ENCODE results near the gene SELENOH.

The SELENOH gene

DNA sequence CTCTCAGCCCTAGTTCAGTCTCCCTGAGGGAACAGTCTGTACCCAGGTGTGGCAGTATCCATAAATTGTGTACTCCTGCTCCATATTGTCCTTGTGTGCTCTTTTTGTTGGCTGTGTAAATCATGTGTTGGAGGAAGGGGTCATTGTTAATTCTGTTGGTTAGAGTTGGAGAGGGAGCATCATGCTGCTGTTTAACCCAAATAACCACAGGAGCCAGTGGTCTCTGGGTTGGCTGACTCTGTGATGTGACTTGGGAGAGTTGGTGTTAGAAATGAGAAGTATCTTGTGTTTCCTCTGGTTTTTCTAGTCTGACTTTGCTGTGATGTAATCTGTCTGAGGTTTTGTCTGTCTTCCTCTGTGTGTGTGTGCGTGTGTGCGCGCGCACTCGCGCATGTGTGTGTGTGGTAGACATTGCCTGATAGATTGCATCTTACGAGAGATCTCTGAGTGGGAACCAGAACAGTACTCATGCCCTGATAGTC, 50.8 kb downstream of the SELENOH start:
- TF ChIP-seq, protein P1, sequence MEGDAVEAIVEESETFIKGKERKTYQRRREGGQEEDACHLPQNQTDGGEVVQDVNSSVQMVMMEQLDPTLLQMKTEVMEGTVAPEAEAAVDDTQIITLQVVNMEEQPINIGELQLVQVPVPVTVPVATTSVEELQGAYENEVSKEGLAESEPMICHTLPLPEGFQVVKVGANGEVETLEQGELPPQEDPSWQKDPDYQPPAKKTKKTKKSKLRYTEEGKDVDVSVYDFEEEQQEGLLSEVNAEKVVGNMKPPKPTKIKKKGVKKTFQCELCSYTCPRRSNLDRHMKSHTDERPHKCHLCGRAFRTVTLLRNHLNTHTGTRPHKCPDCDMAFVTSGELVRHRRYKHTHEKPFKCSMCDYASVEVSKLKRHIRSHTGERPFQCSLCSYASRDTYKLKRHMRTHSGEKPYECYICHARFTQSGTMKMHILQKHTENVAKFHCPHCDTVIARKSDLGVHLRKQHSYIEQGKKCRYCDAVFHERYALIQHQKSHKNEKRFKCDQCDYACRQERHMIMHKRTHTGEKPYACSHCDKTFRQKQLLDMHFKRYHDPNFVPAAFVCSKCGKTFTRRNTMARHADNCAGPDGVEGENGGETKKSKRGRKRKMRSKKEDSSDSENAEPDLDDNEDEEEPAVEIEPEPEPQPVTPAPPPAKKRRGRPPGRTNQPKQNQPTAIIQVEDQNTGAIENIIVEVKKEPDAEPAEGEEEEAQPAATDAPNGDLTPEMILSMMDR (IDR thresholded peaks at IDR 0.05; ENCODE audit: control extremely low read depth, extremely low read depth, low read depth, missing control alignments), result no peak
- DNase-seq (ENCODE audit: extremely low spot score), result peak; percentile 82
- CTCF ChIA-PET, result interaction anchor here (1.1 to 2.0 kb wide), 5 partner anchors 9 to 41 kb away, joined by 3 to 6 read pairs (median 5); partner anchors contain the start of gene BTBD18
- POLR2A ChIA-PET, result no interaction called here

DNA sequence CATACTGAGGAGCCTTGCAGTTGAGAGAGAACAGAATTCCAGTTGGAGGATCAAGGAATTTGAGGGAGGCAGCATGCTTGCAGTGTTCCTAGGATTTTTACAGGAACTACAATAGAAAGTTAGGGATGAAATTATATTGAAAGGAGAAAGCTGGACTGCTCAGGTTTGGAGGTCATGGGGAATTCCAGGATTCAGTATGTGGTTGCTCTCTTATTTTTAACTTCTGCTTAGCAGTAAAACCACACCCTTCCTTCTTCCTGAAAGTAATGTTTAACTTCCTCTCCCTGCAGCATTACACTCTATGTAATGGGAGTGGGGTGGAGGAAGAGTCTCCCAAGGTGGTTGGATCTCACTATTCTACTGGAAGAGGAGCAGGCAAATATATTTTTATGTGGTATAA, 51.6 kb downstream of the SELENOH start:
- no peak for DNase-seq (ENCODE audit: extremely low spot score)
- POLR2A ChIA-PET, result no interaction called here
- TF ChIP-seq, protein P1 (IDR thresholded peaks at IDR 0.05; ENCODE audit: control extremely low read depth, extremely low read depth, low read depth, missing control alignments), result no peak
- CTCF ChIA-PET, result interaction anchor here (1.1 to 2.0 kb wide), 3 partner anchors 8 to 42 kb away, joined by 4 to 6 read pairs (median 5); partner anchors contain the start of gene BTBD18

Data from GM10248 (cell line).